HG03460 (cell line): Measurements from ENCODE around the gene ZNF136.
A peak's percentile ranks its signal among the peaks of the same experiment; 100 is the strongest.

Source experiments
- ATAC-seq: cut with Tn5 transposase; IDR thresholded peaks from one replicate; pipeline ENCODE4 v1.9.1; 2021; ENCODE audit not compliant: unreplicated experiment

Gene ZNF136

GRCh38 chr19:12162882-12163806 lies at the start of gene ZNF136:
Gene ZNF136 (plus strand): TSS chr19:12163096. CDS start chr19:12163204, 108 bp downstream.
- peak; percentile 91 for ATAC-seq

GRCh38 chr19:12113121-12113520 lies 49.8 kb upstream of the ZNF136 start:
- no peak for ATAC-seq

- no peak for ATAC-seq
These were observed 45.5 kb upstream of the ZNF136 start for GRCh38 chr19:12117201-12117970.

GRCh38 chr19:12126707-12127106 lies 36.2 kb upstream of the ZNF136 start:
- ATAC-seq, result no peak

GRCh38 chr19:12133069-12133468 lies 29.8 kb upstream of the ZNF136 start:
- ATAC-seq, result no peak

GRCh38 chr19:12137221-12137940 lies 25.5 kb upstream of the ZNF136 start:
- no peak for ATAC-seq

GRCh38 chr19:12139269-12139668 lies 23.6 kb upstream of the ZNF136 start:
- ATAC-seq, result no peak

- peak; percentile 93 for ATAC-seq
These were observed 22.9 kb upstream of the ZNF136 start, which contains the start of gene ZNF20 for GRCh38 chr19:12139885-12140544. Gene ZNF20 (minus strand): TSS chr19:12140350. CDS start chr19:12140182, 168 bp downstream.

GRCh38 chr19:12140545-12141404 lies 22.1 kb upstream of the ZNF136 start:
- peak; percentile 51 for ATAC-seq

GRCh38 chr19:12141405-12141736 lies 21.5 kb upstream of the ZNF136 start:
- ATAC-seq, result no peak

GRCh38 chr19:12145348-12145747 lies 17.5 kb upstream of the ZNF136 start:
- ATAC-seq, result no peak

GRCh38 chr19:12155324-12155860 lies 7.5 kb upstream of the ZNF136 start:
- ATAC-seq, result no peak

GRCh38 chr19:12156223-12157058 lies 6.5 kb upstream of the ZNF136 start, which contains the start of gene ZNF625:
Gene ZNF625 (minus strand): TSS chr19:12156734. CDS start chr19:12156558, 176 bp downstream.
- peak; percentile 74 for ATAC-seq

- no peak for ATAC-seq
These were observed 3.0 kb upstream of the ZNF136 start for GRCh38 chr19:12159773-12160414.

GRCh38 chr19:12162513-12162881 lies 399 bp upstream of the ZNF136 start:
- no peak for ATAC-seq

GRCh38 chr19:12163826-12164225 lies 930 bp downstream of the ZNF136 start:
- ATAC-seq, result no peak

- ATAC-seq, result no peak
These were observed 3.7 kb downstream of the ZNF136 start for GRCh38 chr19:12166626-12167025.

GRCh38 chr19:12180377-12180776 lies 17.5 kb downstream of the ZNF136 start:
- no peak for ATAC-seq
